GM12873 (cell line): ENCODE results near the gene WDR27.

Experiments
- CTCF ChIP-seq: IDR thresholded peaks from 2 replicates; pipeline ENCODE4 v1.5.1; 2012; ENCODE audit warnings: low read depth, mild to moderate bottlenecking, moderate library complexity, low read length, control low read depth; ENCODE audit not compliant: insufficient read depth; ENCODE audit errors: missing control alignments

Gene WDR27

GRCh38 chr6:169561665-169562064, 140.2 kb downstream of the WDR27 start:
- TF ChIP-seq CTCF = no peak

- TF ChIP-seq CTCF = no peak
These were observed 142.2 kb downstream of the WDR27 start for GRCh38 chr6:169559592-169559991.

- no peak for TF ChIP-seq CTCF
These were observed 142.9 kb downstream of the WDR27 start for GRCh38 chr6:169558774-169559441.

GRCh38 chr6:169558378-169558773, 143.5 kb downstream of the WDR27 start:
- TF ChIP-seq CTCF = no peak

- TF ChIP-seq CTCF = no peak
These were observed 143.9 kb downstream of the WDR27 start for GRCh38 chr6:169557887-169558286.

- no peak for TF ChIP-seq CTCF
These were observed 144.9 kb downstream of the WDR27 start for GRCh38 chr6:169556758-169557548.

DNA sequence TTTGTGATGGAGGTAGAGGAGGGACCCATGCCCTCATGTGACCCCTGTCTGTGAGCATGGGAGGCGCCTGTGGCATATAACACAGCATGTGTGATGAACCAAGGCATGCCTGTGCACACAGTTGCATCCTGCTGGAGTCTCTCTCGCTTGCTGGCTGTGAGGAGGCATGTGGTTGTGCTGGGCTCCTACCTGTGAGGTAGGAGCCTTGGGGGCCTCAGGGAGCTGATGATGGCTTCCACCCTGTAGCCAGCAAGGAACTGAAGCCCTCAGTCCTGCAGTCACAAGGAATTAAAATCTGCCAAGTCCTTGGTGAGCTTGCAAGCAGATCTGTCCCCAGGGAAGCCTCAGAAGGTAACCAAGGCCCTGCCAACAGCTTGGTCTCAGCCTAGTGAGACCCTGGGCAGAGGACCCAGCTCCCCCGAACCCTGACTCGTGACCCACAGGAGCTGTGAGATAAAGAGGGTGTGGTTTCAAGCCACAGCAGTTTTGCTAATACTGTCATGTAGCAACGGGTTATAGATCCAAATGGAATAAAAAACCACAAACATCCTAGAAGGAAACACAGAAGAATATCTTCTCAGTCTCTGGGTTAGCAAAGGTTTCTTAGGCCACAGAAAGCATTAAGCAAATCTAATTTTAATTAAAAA, 145.7 kb downstream of the WDR27 start:
- no peak for TF ChIP-seq CTCF
